HepG2 (cell line): ENCODE results near the gene INHBB. TPM values are rescaled to one million over a fixed set of nuclear protein-coding genes. Genes with fewer than 3 reads are reported as not detected.

Experiments
- ATAC-seq: fragments of 200-7000 bp; cut with Tn5 transposase; 3 replicates; pipeline ENCODE4 v1.9.1; 2020; ENCODE audit warnings: mild to moderate bottlenecking, moderate library complexity
- BruUV-seq: library from RNA; stranded (reverse); fragments of 400-500 nt; replicated peaks from 2 replicates; lab custom pipeline; 2021; lab: Mats Ljungman, UMichigan
- CTCF ChIA-PET: fragments of 300-600 bp; formaldehyde crosslinking; extraction: SDS; loops from one replicate; lab custom pipeline; 2021; ENCODE audit warnings: low total read pairs, inconsistent platforms, low intra/inter-chr PET ratio; lab: Yijun Ruan, JAX
- POLR2A ChIA-PET: fragments of 350-600 bp; sonication (Branson Sonifier 250); formaldehyde crosslinking; loops from one replicate; lab custom pipeline; 2020; ENCODE audit warnings: antibody characterized with exemption, inconsistent platforms; lab: Yijun Ruan, JAX
- DNase-seq: peaks from one replicate; pipeline ENCODE4 v3.0.0-alpha.2; 2015; ENCODE audit warnings: low spot score
- FAIRE-seq: peaks from 3 replicates; lab custom pipeline; 2011; peaks lifted over from hg19 to GRCh38; lab: Jason Lieb, UNC
- H2AFZ ChIP-seq: one replicate; pipeline ENCODE4 v1.6.1; 2011; ENCODE audit warnings: low read length, inconsistent platforms
- H3K27ac ChIP-seq: fragments of 300-600 bp; 3 replicates; pipeline ENCODE4 v1.8.0; 2011; ENCODE audit warnings: mixed run types, mild to moderate bottlenecking, mixed read lengths, low read length, inconsistent platforms; ENCODE audit not compliant: insufficient read depth; ENCODE audit errors: extremely low read length
- H3K27me3 ChIP-seq, 2 experiments: fragments of 200-600 bp in 1 of 2; 2 replicates in 1 of 2; 3 replicates in 1 of 2; pipeline versions ENCODE4 v1.6.0 to v1.8.0; 2011; ENCODE audit warnings: low read length in 2 of 2, mild to moderate bottlenecking in 2 of 2, moderate library complexity in 2 of 2, inconsistent platforms in 1 of 2; ENCODE audit not compliant: insufficient read depth in 2 of 2, control insufficient read depth in 1 of 2
- H3K36me3 ChIP-seq, 2 experiments: fragments of 200-600 bp in 1 of 2; replicated peaks in 1 of 2; 2 replicates in 1 of 2; 3 replicates in 1 of 2; pipeline versions ENCODE4 v1.5.1 to v1.8.0; 2011; ENCODE audit warnings: low read length in 2 of 2, inconsistent platforms in 1 of 2; ENCODE audit not compliant: insufficient read depth in 2 of 2, control insufficient read depth in 1 of 2
- H3K4me1 ChIP-seq: 2 replicates; pipeline ENCODE4 v1.5.1; 2012; ENCODE audit warnings: low read length, inconsistent platforms; ENCODE audit not compliant: insufficient read depth
- H3K4me2 ChIP-seq: 2 replicates; pipeline ENCODE4 v1.6.0; 2011; ENCODE audit warnings: low read depth, low read length, inconsistent platforms
- H3K4me3 ChIP-seq, 3 experiments: fragments of 200-600 bp in 1 of 3; sonication (generic), shearing (Covaris generic) in 1 of 3; replicated peaks in 1 of 3; 2 replicates each; pipeline ENCODE4 v1.5.1; 2011 to 2016; ENCODE audit warnings: low read length in 3 of 3, inconsistent platforms in 2 of 3, low read depth in 2 of 3, mild to moderate bottlenecking in 2 of 3, control low read depth in 1 of 3, mixed read lengths in 1 of 3; ENCODE audit not compliant: insufficient read depth in 1 of 3
- H3K79me2 ChIP-seq: one replicate; pipeline ENCODE4 v1.6.1; 2011; ENCODE audit warnings: low read length, inconsistent platforms; ENCODE audit not compliant: insufficient read depth
- H3K9ac ChIP-seq: 2 replicates; pipeline ENCODE4 v1.6.0; 2011; ENCODE audit warnings: mild to moderate bottlenecking, low read depth, low read length, inconsistent platforms; ENCODE audit not compliant: insufficient read depth
- H3K9me3 ChIP-seq: 2 replicates; pipeline ENCODE4 v1.5.1; 2012; ENCODE audit warnings: mild to moderate bottlenecking, low read length
- H4K20me1 ChIP-seq: 2 replicates; pipeline ENCODE4 v1.6.0; 2011; ENCODE audit warnings: inconsistent platforms, mild to moderate bottlenecking, low read length, moderate library complexity; ENCODE audit not compliant: insufficient read depth
- ERF ChIP-seq: IDR thresholded peaks from 2 replicates; pipeline ENCODE4 v1.6.1; 2018; ENCODE audit warnings: missing biosample characterization, missing genetic modification reagents
- HNF4A ChIP-seq: sonication (generic); formaldehyde crosslinking; IDR thresholded peaks from 2 replicates; pipeline ENCODE4 v1.4.0; 2020; ENCODE audit warnings: missing genetic modification reagents
- KDM6A ChIP-seq: IDR thresholded peaks from 2 replicates; pipeline ENCODE4 v1.6.1; 2016; ENCODE audit warnings: low read depth
- NFIC ChIP-seq: IDR thresholded peaks from 2 replicates; pipeline ENCODE4 v1.6.1; 2012; ENCODE audit warnings: mild to moderate bottlenecking, low read length, inconsistent platforms
- PREB ChIP-seq: sonication (generic); formaldehyde crosslinking; IDR thresholded peaks from 2 replicates; pipeline ENCODE4 v1.4.0; 2020; ENCODE audit warnings: missing genetic modification reagents
- RXRA ChIP-seq: sonication (generic); formaldehyde crosslinking; IDR thresholded peaks from 2 replicates; pipeline ENCODE4 v1.5.1; 2020; ENCODE audit warnings: missing genetic modification reagents
- ZBTB7B ChIP-seq: sonication (generic); formaldehyde crosslinking; IDR thresholded peaks from 2 replicates; pipeline ENCODE4 v1.4.0; 2020; ENCODE audit warnings: missing genetic modification reagents
- ZNF382 ChIP-seq: sonication (generic); formaldehyde crosslinking; IDR thresholded peaks from 2 replicates; pipeline ENCODE4 v1.5.0; 2020; ENCODE audit warnings: missing genetic modification reagents, mild to moderate bottlenecking, borderline replicate concordance
- ZNF616 ChIP-seq: sonication (generic); formaldehyde crosslinking; IDR thresholded peaks from 2 replicates; pipeline ENCODE4 v1.5.0; 2020; ENCODE audit warnings: low read depth, mild to moderate bottlenecking, missing genetic modification reagents
- WGBS: methylation state at CpG from one replicate; pipeline ENCODE4 v1.1.6; 2017; ENCODE audit warnings: low lambda C conversion rate; 5-methylcytosine and 5-hydroxymethylcytosine counted together
- in situ Hi-C: cut with HindIII; loops from 2 replicates; pipeline ENCODE4 v1.10.0; 2017; ENCODE audit warnings: low pct_unique_long_range_greater_than_20kb; ENCODE audit not compliant: extremely low pct_ligation_motif_present
- intact Hi-C: fragments of 100-400 bp; cut with micrococcal nuclease; formaldehyde crosslinking; loops from one replicate; pipeline ENCODE4 v1.10.0; 2022; ENCODE audit not compliant: unreplicated experiment
- polyA plus RNA-seq, 8 experiments: library from polyadenylated mRNA; depleted of rRNA in 3 of 8; stranded (reverse) in 7 of 8; unstranded in 1 of 8; fragments of >200 nt; fragmentation: Illumina TruSeq in 4 of 8; extraction: Trizol in 4 of 8; gene quantifications; 2 replicates each; pipeline versions ENCODE4 v1.2.1 to v1.2.3, GENCODE V29; 2011 to 2016; ENCODE audit warnings: low read depth in 4 of 8, missing spikeins in 1 of 8, mixed read lengths in 1 of 8; ENCODE audit not compliant: insufficient read depth in 1 of 8
- total RNA-seq, 5 experiments: library from RNA; depleted of rRNA; stranded (reverse); fragments of >200 nt; fragmentation: Illumina TruSeq; extraction: Trizol; gene quantifications; 2 replicates each; pipeline ENCODE4 v1.2.3, GENCODE V29; 2016; ENCODE audit warnings: low read depth in 1 of 5

The INHBB gene
- total and polyA plus RNA-seq, 2 of the 13 experiments (the other 11 are each of a cell fraction or from before 2014, with no cell fraction given), result 0.20 to 1.7 TPM

- FAIRE-seq (no peak), DNase-seq (no peak), ATAC-seq (no peak)
- POLR2A ChIA-PET, result no interaction called here
- peaks cover 25% of the 10 kb centered on the region for H3K4me1 ChIP-seq
- no peaks in the 10 kb centered on the region for H3K36me3 ChIP-seq
- WGBS, result 41% methylated on average over 8 of the region's 8 CpGs
- H3K4me3 ChIP-seq, result no peak overlapping the region
- no TSS peak for BruUV-seq
- no peaks in the 10 kb centered on the region for H3K79me2 ChIP-seq
- TF ChIP-seq ZNF382, result no peak
- no peak for TF ChIP-seq ZNF616
- no peak for TF ChIP-seq NFIC
- TF ChIP-seq HNF4A, result no peak
- TF ChIP-seq ERF (CRISPR knock-in tag), result no peak
- TF ChIP-seq ZBTB7B (CRISPR knock-in tag), result no peak
- no peak for TF ChIP-seq RXRA (CRISPR knock-in tag)
- no peak overlapping the region for H2AFZ ChIP-seq
- H3K9me3 ChIP-seq, result no peaks in the 10 kb centered on the region
- in situ Hi-C loops, result loop anchor here (10.0 kb wide), 1 partner anchor 113 kb away; no protein-coding TSS in a partner anchor
- no peak overlapping the region for H3K4me2 ChIP-seq
- H3K27ac ChIP-seq, result no peak overlapping the region
- CTCF ChIA-PET, result no interaction called here
- intact Hi-C loops, result loop anchor here (10.0 kb wide), 1 partner anchor 357 kb away; no protein-coding TSS in a partner anchor
- no peaks in the 10 kb centered on the region for H4K20me1 ChIP-seq
- no peak overlapping the region for H3K9ac ChIP-seq
- H3K27me3 ChIP-seq, result peaks cover 36 to 90% of the 10 kb centered on the region in 2 experiments
Measured at GRCh38 chr2:120317916-120318315, 28.0 kb upstream of the INHBB start.

- Histone ChIP-seq H3K4me1 (peaks cover 21% of the 10 kb centered on the region), H2AFZ (no peak overlapping the region), H3K79me2 (no peaks in the 10 kb centered on the region), H3K4me3 (no peak overlapping the region), H3K9me3 (no peaks in the 10 kb centered on the region), H3K36me3 (no peaks in the 10 kb centered on the region), H3K27me3 (peaks cover 36 to 93% of the 10 kb centered on the region in 2 experiments), H3K4me2 (no peak overlapping the region), H3K9ac (no peak overlapping the region), H3K27ac (no peak overlapping the region), H4K20me1 (no peaks in the 10 kb centered on the region)
- no peak for TF ChIP-seq KDM6A
- TF ChIP-seq PREB (CRISPR knock-in tag), result no peak
- no peak for FAIRE-seq
- BruUV-seq, result no TSS peak
- no peak for ATAC-seq
- ChIA-PET POLR2A (no interaction called here), CTCF (no interaction called here)
- intact Hi-C loops (loop anchor here (10.0 kb wide), 1 partner anchor 356 kb away; no protein-coding TSS in a partner anchor), in situ Hi-C loops (loop anchor here (10.0 kb wide), 1 partner anchor 114 kb away; no protein-coding TSS in a partner anchor)
- WGBS, result 19% methylated on average over 7 of the region's 8 CpGs
- no peak for DNase-seq
Measured at GRCh38 chr2:120318626-120319025, 27.3 kb upstream of the INHBB start.
